ENCODE data around the gene UBTD1. TPM values are rescaled to one million over a fixed set of nuclear protein-coding genes. Genes with fewer than 3 reads are reported as not detected.

The UBTD1 gene
- total RNA-seq, 1 experiment from 2014 or later = 19.0 TPM

GRCh38 chr10:97452352-97452751 lies 46.4 kb upstream of the UBTD1 start:
- Mint-ChIP-seq H3K9me3 (no peaks in the 10 kb centered on the region), H3K27me3 (ENCODE audit: low read depth) (no peaks in the 10 kb centered on the region; the same call in 1 of the 2 replicates), H3K4me3 (no peak overlapping the region), H3K27ac (no peak overlapping the region; a peak in 3 of 7 replicates), H3K4me1 (peaks cover 2 to 7% of the 10 kb centered on the region in 2 experiments), H3K36me3 (ENCODE audit: insufficient read depth in 1 of 3, low read depth in 3 of 3) (peaks cover 25 to 67% (median 67%) of the 10 kb centered on the region in 3 experiments; a peak in 6 of 7 replicates)
- WGBS (ENCODE audit: extremely low coverage, insufficient read length, low lambda C conversion rate) = no CpG with 5 or more reads among the region's 6 CpGs
- H2BK12ac ChIP-seq (ENCODE audit: insufficient read length, low read depth, low read length) = no peak overlapping the region
- H3K18ac ChIP-seq (ENCODE audit: insufficient read length, low read depth, low read length) = no peak overlapping the region
- no peak overlapping the region for H2BK120ac ChIP-seq (ENCODE audit: low read depth, low read length, poor library complexity, severe bottlenecking)
- H3K79me2 ChIP-seq (ENCODE audit: insufficient read depth, low read length) = peaks cover 3% of the 10 kb centered on the region; the same call in 1 of the 2 replicates
- no peaks in the 10 kb centered on the region for H3K79me1 ChIP-seq (ENCODE audit: insufficient read depth, low read depth, low read length, poor library complexity, severe bottlenecking)
- H4K91ac ChIP-seq (ENCODE audit: insufficient read length, low read depth, low read length) = no peak overlapping the region
- H2BK20ac ChIP-seq (ENCODE audit: low read depth, low read length, poor library complexity, severe bottlenecking) = no peak overlapping the region
- H3K9me3 ChIP-seq (ENCODE audit: control insufficient read depth, low read depth, low read length) = no peaks in the 10 kb centered on the region
- no peak overlapping the region for H4K8ac ChIP-seq (replicated peaks; ENCODE audit: insufficient read length, low read depth, low read length)
- H3K9ac ChIP-seq (ENCODE audit: extremely low read depth, insufficient read length, low read length) = no peak overlapping the region
- H3T11ph ChIP-seq (ENCODE audit: low read length) = no peak overlapping the region
- H2AK5ac ChIP-seq (ENCODE audit: insufficient read length, low read length) = no peak overlapping the region
- H3K4me2 ChIP-seq (ENCODE audit: insufficient read depth, insufficient read length, low read length) = no peak overlapping the region
- TF ChIP-seq, protein P1, sequence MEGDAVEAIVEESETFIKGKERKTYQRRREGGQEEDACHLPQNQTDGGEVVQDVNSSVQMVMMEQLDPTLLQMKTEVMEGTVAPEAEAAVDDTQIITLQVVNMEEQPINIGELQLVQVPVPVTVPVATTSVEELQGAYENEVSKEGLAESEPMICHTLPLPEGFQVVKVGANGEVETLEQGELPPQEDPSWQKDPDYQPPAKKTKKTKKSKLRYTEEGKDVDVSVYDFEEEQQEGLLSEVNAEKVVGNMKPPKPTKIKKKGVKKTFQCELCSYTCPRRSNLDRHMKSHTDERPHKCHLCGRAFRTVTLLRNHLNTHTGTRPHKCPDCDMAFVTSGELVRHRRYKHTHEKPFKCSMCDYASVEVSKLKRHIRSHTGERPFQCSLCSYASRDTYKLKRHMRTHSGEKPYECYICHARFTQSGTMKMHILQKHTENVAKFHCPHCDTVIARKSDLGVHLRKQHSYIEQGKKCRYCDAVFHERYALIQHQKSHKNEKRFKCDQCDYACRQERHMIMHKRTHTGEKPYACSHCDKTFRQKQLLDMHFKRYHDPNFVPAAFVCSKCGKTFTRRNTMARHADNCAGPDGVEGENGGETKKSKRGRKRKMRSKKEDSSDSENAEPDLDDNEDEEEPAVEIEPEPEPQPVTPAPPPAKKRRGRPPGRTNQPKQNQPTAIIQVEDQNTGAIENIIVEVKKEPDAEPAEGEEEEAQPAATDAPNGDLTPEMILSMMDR (conservative IDR thresholded peaks at IDR 0.05) = no peak
- no peak overlapping the region for H2AFZ ChIP-seq (ENCODE audit: low read length)
- no peak overlapping the region for H2BK5ac ChIP-seq (ENCODE audit: insufficient read length, low read length)
- H4K20me1 ChIP-seq (ENCODE audit: control insufficient read depth, insufficient read depth, insufficient read length) = peaks cover 2% of the 10 kb centered on the region
- no peak overlapping the region for H3K23ac ChIP-seq (ENCODE audit: insufficient read length, low read depth, low read length)
- H3K4ac ChIP-seq (ENCODE audit: low read depth, low read length) = no peak overlapping the region
- H3K27me3 ChIP-seq (ENCODE audit: insufficient read depth, low read length) = no peaks in the 10 kb centered on the region; the same call in 1 of the 2 replicates
- H3K56ac ChIP-seq (ENCODE audit: insufficient read length, low read depth, low read length) = no peak overlapping the region
- H4K5ac ChIP-seq (ENCODE audit: insufficient read length, low read depth, low read length) = no peak overlapping the region
- no peak for DNase-seq
- H3K23me2 ChIP-seq (ENCODE audit: insufficient read length, low read depth, low read length, poor library complexity, severe bottlenecking) = peaks cover under 1% of the 10 kb centered on the region
- H3K4me1 ChIP-seq (ENCODE audit: insufficient read depth, low read length) = peaks cover under 1% of the 10 kb centered on the region; the same call in 1 of the 2 replicates
- H3K14ac ChIP-seq (ENCODE audit: insufficient read depth, low read length) = no peak overlapping the region
- H2BK15ac ChIP-seq (ENCODE audit: low read depth, low read length) = no peak overlapping the region
- no peak overlapping the region for H3K27ac ChIP-seq (ENCODE audit: insufficient read length, low read depth, low read length)
